ENCODE results near the gene CLCN1. TPM values are rescaled to one million over a fixed set of nuclear protein-coding genes. Genes with fewer than 3 reads are reported as not detected.

The CLCN1 gene
- total RNA-seq, 4 donors from 2014 or later, result not detected

GRCh38 chr7:143280160-143280559, 35.8 kb upstream of the CLCN1 start:
- WGBS, 2 donors, result 69 to 71% methylated on average over 1 of the region's 1 CpG
- Histone ChIP-seq H3K4me3 (replicated peaks in 1 of 3) (no peak overlapping the region), H3K27ac (peak overlapping the region; percentile 59 to 69 (median 66)), H3K9me3 (no peaks in the 10 kb centered on the region), H3K4me1 (peaks cover 16 to 38% of the 10 kb centered on the region in 2 donors), H3K27me3 (no peaks in the 10 kb centered on the region), H3K36me3 (no peaks in the 10 kb centered on the region)
- intact Hi-C loops (cut with DNase I), result loop anchor here (10.0 kb wide), 2 partner anchors 105 to 135 kb away; partner anchors contain the start of gene ZYX
- no peak for DNase-seq
- no peak for TF ChIP-seq POLR2A (IDR thresholded peaks at IDR 0.05)
- no peak for TF ChIP-seq CTCF (IDR thresholded peaks at IDR 0.05)

- TF ChIP-seq CTCF (IDR thresholded peaks at IDR 0.05) (no peak), POLR2A (IDR thresholded peaks at IDR 0.05) (no peak)
- Histone ChIP-seq H3K36me3 (no peaks in the 10 kb centered on the region), H3K9me3 (no peaks in the 10 kb centered on the region), H3K27ac (peak overlapping the region in 2 of 3 donors; percentile 66 to 69), H3K27me3 (no peaks in the 10 kb centered on the region), H3K4me3 (replicated peaks in 1 of 3) (no peak overlapping the region), H3K4me1 (peaks cover 16 to 41% of the 10 kb centered on the region in 2 donors)
- WGBS, 2 donors, result 97 to 99% methylated on average over 2 of the region's 2 CpGs
- no peak for DNase-seq
- intact Hi-C loops (cut with DNase I), result loop anchor here (10.0 kb wide), 2 partner anchors 104 to 134 kb away; partner anchors contain the start of gene ZYX
These were observed 35.3 kb upstream of the CLCN1 start for GRCh38 chr7:143280566-143280965.

DNA sequence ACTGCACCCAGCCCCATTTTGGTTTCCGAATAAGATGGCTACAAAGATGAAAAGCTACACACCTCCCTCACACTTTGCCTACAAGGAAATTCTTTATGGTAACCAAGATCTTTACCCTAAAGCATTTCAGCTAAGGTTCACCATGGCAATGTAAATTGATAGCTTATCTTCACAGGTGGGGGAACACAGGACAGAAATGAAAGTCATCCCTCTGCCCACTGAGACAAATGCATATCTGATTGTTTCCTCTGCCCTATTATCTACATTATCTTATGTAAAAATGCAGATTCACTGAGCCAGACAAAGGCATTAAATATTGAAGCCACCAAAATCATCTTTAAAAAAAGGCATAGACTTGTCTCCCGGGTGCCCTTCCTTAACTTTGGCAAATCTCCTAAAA, 34.4 kb upstream of the CLCN1 start:
- no peak for TF ChIP-seq CTCF (IDR thresholded peaks at IDR 0.05)
- no peak for TF ChIP-seq POLR2A (IDR thresholded peaks at IDR 0.05)
- H3K36me3 ChIP-seq, result no peaks in the 10 kb centered on the region
- H3K9me3 ChIP-seq, result no peaks in the 10 kb centered on the region
- intact Hi-C loops (cut with DNase I), result loop anchor here (10.0 kb wide), 2 partner anchors 103 to 133 kb away; partner anchors contain the start of gene ZYX
- H3K27me3 ChIP-seq, result no peaks in the 10 kb centered on the region
- 96 to 97% methylated on average over 2 of the region's 2 CpGs for WGBS, 2 donors
- no peak for DNase-seq
- H3K4me1 ChIP-seq, result peaks cover 21 to 50% of the 10 kb centered on the region in 2 donors
- H3K4me3 ChIP-seq (replicated peaks in 1 of 3), result no peak overlapping the region
- H3K27ac ChIP-seq, result no peak overlapping the region

DNA sequence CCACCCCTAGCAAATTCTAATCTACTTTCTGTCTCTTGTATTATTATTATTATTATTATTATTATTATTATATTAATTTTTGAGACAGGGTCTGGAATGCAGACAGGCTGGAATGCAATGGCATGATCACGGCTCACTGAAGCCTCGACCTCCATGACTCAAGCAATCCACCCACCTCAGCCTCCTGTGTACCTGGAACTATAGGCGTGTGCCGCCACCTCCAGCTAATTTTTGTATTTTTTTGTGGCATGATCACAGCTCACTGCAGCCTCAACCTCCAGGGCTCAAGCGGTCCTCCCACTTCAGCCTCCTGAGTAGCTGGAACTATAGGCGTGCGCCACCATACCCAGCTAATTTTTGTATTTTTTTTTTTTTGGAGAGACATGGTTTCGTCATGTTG, 33.8 kb upstream of the CLCN1 start:
- intact Hi-C loops (cut with DNase I), result loop anchor here (10.0 kb wide), 2 partner anchors 103 to 133 kb away; partner anchors contain the start of gene ZYX
- Histone ChIP-seq H3K4me3 (replicated peaks in 1 of 3) (no peak overlapping the region), H3K36me3 (no peaks in the 10 kb centered on the region), H3K27ac (no peak overlapping the region), H3K27me3 (no peaks in the 10 kb centered on the region), H3K9me3 (no peaks in the 10 kb centered on the region), H3K4me1 (peaks cover 21 to 50% of the 10 kb centered on the region in 2 donors)
- DNase-seq, result no peak
- 98% methylated on average over 8 of the region's 8 CpGs for WGBS, 2 donors
- TF ChIP-seq CTCF (IDR thresholded peaks at IDR 0.05) (no peak), POLR2A (IDR thresholded peaks at IDR 0.05) (no peak)

DNA sequence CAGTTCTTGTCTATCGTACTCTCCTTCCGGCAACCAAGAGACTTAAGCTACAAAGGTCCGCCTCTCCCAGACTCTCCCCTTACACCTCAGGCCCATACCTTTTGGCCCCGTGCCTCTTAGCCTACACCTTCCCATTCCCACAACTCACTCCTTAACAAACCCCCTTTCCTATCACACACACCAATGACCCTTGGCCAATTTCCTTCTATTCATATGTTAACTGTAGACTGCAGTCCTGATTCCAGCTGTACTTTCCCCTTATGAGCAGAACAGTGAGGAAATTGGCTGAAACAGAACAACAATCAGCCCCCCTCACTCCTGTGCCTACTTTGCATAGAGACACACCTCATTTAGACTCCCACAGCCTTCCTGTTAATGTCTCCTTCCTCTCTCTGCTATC, 32.5 kb upstream of the CLCN1 start:
- H3K4me3 ChIP-seq (replicated peaks in 1 of 3), result no peak overlapping the region
- TF ChIP-seq POLR2A (IDR thresholded peaks at IDR 0.05) (no peak), CTCF (IDR thresholded peaks at IDR 0.05) (no peak)
- WGBS, 2 donors, result 87 to 95% methylated on average over 4 of the region's 4 CpGs
- intact Hi-C loops (cut with DNase I), result loop anchor here (10.0 kb wide), 2 partner anchors 101 to 131 kb away; partner anchors contain the start of gene ZYX
- H3K36me3 ChIP-seq, result no peaks in the 10 kb centered on the region
- no peak for DNase-seq
- H3K27me3 ChIP-seq, result no peaks in the 10 kb centered on the region
- H3K9me3 ChIP-seq, result no peaks in the 10 kb centered on the region
- H3K4me1 ChIP-seq, result peaks cover 21 to 56% of the 10 kb centered on the region in 2 donors
- peak overlapping the region in 1 of 3 donors; percentile 87 for H3K27ac ChIP-seq
